Fibroblast of lung (primary cell): ENCODE results near the gene ZFP91. TPM values are rescaled to one million over a fixed set of nuclear protein-coding genes. Genes with fewer than 3 reads are reported as not detected.

Source experiments
- DNase-seq, 2 donors: peaks; one replicate each; pipeline versions ENCODE4 v3.0.0 to v3.0.0-alpha.2; 2010; ENCODE audit warnings: low read depth in 2 of 2
- H2AFZ ChIP-seq: 2 replicates; pipeline ENCODE4 v1.5.1; 2012; ENCODE audit warnings: low read length, control low read depth, inconsistent platforms
- H3K27ac ChIP-seq: 2 replicates; pipeline ENCODE4 v1.5.1; 2011; ENCODE audit warnings: low read length, control low read depth; ENCODE audit not compliant: insufficient read depth
- H3K27me3 ChIP-seq: 2 replicates; pipeline ENCODE4 v1.5.1; 2011; ENCODE audit warnings: mild to moderate bottlenecking, low read length; ENCODE audit not compliant: control insufficient read depth, insufficient read depth
- H3K36me3 ChIP-seq: 2 replicates; pipeline ENCODE4 v1.5.1; 2011; ENCODE audit warnings: low read length; ENCODE audit not compliant: control insufficient read depth, insufficient read depth
- H3K4me1 ChIP-seq: 2 replicates; pipeline ENCODE4 v1.5.1; 2011; ENCODE audit warnings: low read length; ENCODE audit not compliant: control insufficient read depth, insufficient read depth; ENCODE audit errors: extremely low read depth
- H3K4me2 ChIP-seq: 2 replicates; pipeline ENCODE4 v1.5.1; 2011; ENCODE audit warnings: low read length, control low read depth; ENCODE audit not compliant: insufficient read depth; ENCODE audit errors: extremely low read depth
- H3K4me3 ChIP-seq, 4 experiments: fragments of 200-600 bp in 1 of 4; sonication (generic) in 1 of 4; replicated peaks in 1 of 4; 2 replicates each; pipeline ENCODE4 v1.5.1; 2011 to 2016; ENCODE audit warnings: low read length in 4 of 4, low read depth in 3 of 4, mild to moderate bottlenecking in 3 of 4, control low read depth in 2 of 4, inconsistent platforms in 1 of 4, mixed read lengths in 1 of 4; ENCODE audit not compliant: insufficient read depth in 1 of 4; ENCODE audit errors: control extremely low read depth in 1 of 4
- H3K79me2 ChIP-seq: 2 replicates; pipeline ENCODE4 v1.5.1; 2012; ENCODE audit warnings: mild to moderate bottlenecking, low read length, inconsistent platforms; ENCODE audit not compliant: control insufficient read depth, insufficient read depth
- H3K9ac ChIP-seq: 2 replicates; pipeline ENCODE4 v1.5.1; 2011; ENCODE audit warnings: mild to moderate bottlenecking, low read length, control low read depth; ENCODE audit not compliant: insufficient read depth
- H3K9me3 ChIP-seq: 2 replicates; pipeline ENCODE4 v1.5.1; 2012; ENCODE audit warnings: low read depth, low read length; ENCODE audit not compliant: control insufficient read depth, insufficient read depth
- H4K20me1 ChIP-seq: 2 replicates; pipeline ENCODE4 v1.5.1; 2011; ENCODE audit warnings: low read length; ENCODE audit not compliant: control insufficient read depth, insufficient read depth; ENCODE audit errors: extremely low read depth
- CTCF ChIP-seq, 2 donors: IDR thresholded peaks in 1 of 2; conservative IDR thresholded peaks in 1 of 2; 1 replicate in 1 of 2; 2 replicates in 1 of 2; pipeline ENCODE4 v1.5.1; 2011 to 2012; ENCODE audit warnings: low read length in 2 of 2, control low read depth in 1 of 2, inconsistent platforms in 1 of 2, low read depth in 1 of 2, mild to moderate bottlenecking in 1 of 2
- EZH2 ChIP-seq: IDR thresholded peaks from 2 replicates; pipeline ENCODE4 v1.5.1; 2012; ENCODE audit warnings: low read length, control low read depth, mild to moderate bottlenecking; ENCODE audit errors: missing control alignments
- polyA plus RNA-seq, 2 donors: library from polyadenylated mRNA; depleted of rRNA in 1 of 2; stranded (reverse) in 1 of 2; unstranded in 1 of 2; fragments of >200 nt; gene quantifications; 2 replicates each; pipeline ENCODE4 v1.2.1, GENCODE V29; 2011 to 2012; ENCODE audit warnings: missing spikeins in 1 of 2
- total RNA-seq: library from RNA; depleted of rRNA; stranded (reverse); fragments of >200 nt; gene quantifications from 2 replicates; pipeline ENCODE4 v1.2.1, GENCODE V29; 2014

ZFP91 gene
- total and polyA plus RNA-seq, 2 donors (not counting 1 experiment from before 2014, with no cell fraction given), result 50.2 to 56.9 TPM

GRCh38 chr11:58641341-58641740 lies 62.5 kb downstream of the ZFP91 start:
- Histone ChIP-seq H3K9me3 (no peaks in the 10 kb centered on the region), H2AFZ (no peak overlapping the region), H3K4me2 (no peak overlapping the region), H3K4me1 (no peaks in the 10 kb centered on the region), H3K79me2 (no peaks in the 10 kb centered on the region), H3K4me3 (no peak overlapping the region), H3K27ac (no peak overlapping the region), H4K20me1 (no peaks in the 10 kb centered on the region), H3K27me3 (no peaks in the 10 kb centered on the region), H3K36me3 (no peaks in the 10 kb centered on the region), H3K9ac (no peak overlapping the region)
- TF ChIP-seq CTCF (conservative IDR thresholded peaks at IDR 0.05 in 1 of 2, IDR thresholded peaks at IDR 0.05 in 1 of 2; ENCODE audit: low read depth in 1 of 2, low read length in 2 of 2) (no peak), EZH2 (no peak)
- no peak for DNase-seq

- Histone ChIP-seq H3K9me3 (no peaks in the 10 kb centered on the region), H3K27me3 (no peaks in the 10 kb centered on the region), H3K4me2 (no peak overlapping the region), H3K9ac (no peak overlapping the region), H3K4me3 (no peak overlapping the region), H2AFZ (no peak overlapping the region), H3K36me3 (no peaks in the 10 kb centered on the region), H4K20me1 (no peaks in the 10 kb centered on the region), H3K4me1 (no peaks in the 10 kb centered on the region), H3K79me2 (no peaks in the 10 kb centered on the region), H3K27ac (no peak overlapping the region)
- TF ChIP-seq CTCF (conservative IDR thresholded peaks at IDR 0.05 in 1 of 2, IDR thresholded peaks at IDR 0.05 in 1 of 2; ENCODE audit: low read depth in 1 of 2, low read length in 2 of 2), result no peak
- no peak for TF ChIP-seq EZH2
- DNase-seq, result no peak
These were observed 63.1 kb downstream of the ZFP91 start for GRCh38 chr11:58641803-58642581.

GRCh38 chr11:58645854-58646253 lies 67.0 kb downstream of the ZFP91 start:
- DNase-seq, result no peak
- no peaks in the 10 kb centered on the region for H3K4me1 ChIP-seq
- H3K27ac ChIP-seq, result no peak overlapping the region

More at GRCh38 chr11:58645854-58646253, 67.0 kb downstream of the ZFP91 start:
- no peaks in the 10 kb centered on the region for H3K36me3 ChIP-seq
- H3K4me2 ChIP-seq, result no peak overlapping the region
- H3K4me3 ChIP-seq, result no peak overlapping the region
- H3K9me3 ChIP-seq, result no peaks in the 10 kb centered on the region
- H3K79me2 ChIP-seq, result no peaks in the 10 kb centered on the region
- TF ChIP-seq CTCF (conservative IDR thresholded peaks at IDR 0.05 in 1 of 2, IDR thresholded peaks at IDR 0.05 in 1 of 2; ENCODE audit: low read depth in 1 of 2, low read length in 2 of 2) (no peak), EZH2 (no peak)
- H4K20me1 ChIP-seq, result no peaks in the 10 kb centered on the region
- H2AFZ ChIP-seq, result no peak overlapping the region
- no peak overlapping the region for H3K9ac ChIP-seq
- no peaks in the 10 kb centered on the region for H3K27me3 ChIP-seq
